BLaER1 treated with 17β-estradiol and CSF1 and Interleukin-3, amounts not matched to agents 10 nM and 100 nM (cell line): ENCODE data around the gene FRMPD2.

Experiments
- H3K27ac ChIP-seq, 11 experiments: shearing (Covaris generic); formaldehyde crosslinking; 2 replicates each; pipeline ENCODE4 v1.8.1; 2022
- H3K27me3 ChIP-seq, 11 experiments: shearing (Covaris generic); formaldehyde crosslinking; 2 replicates each; pipeline ENCODE4 v1.8.1; 2022
- H3K36me3 ChIP-seq, 11 experiments: shearing (Covaris generic); formaldehyde crosslinking; 2 replicates each; pipeline ENCODE4 v1.8.1; 2022
- H3K4me1 ChIP-seq, 10 experiments: shearing (Covaris generic); formaldehyde crosslinking; 2 replicates each; pipeline ENCODE4 v1.8.1; 2022
- H3K4me2 ChIP-seq, 11 experiments: shearing (Covaris generic); formaldehyde crosslinking; 2 replicates each; pipeline ENCODE4 v1.8.1; 2022
- H3K4me3 ChIP-seq, 10 experiments: shearing (Covaris generic); formaldehyde crosslinking; 2 replicates each; pipeline ENCODE4 v1.8.1; 2022
- H3K9ac ChIP-seq, 11 experiments: shearing (Covaris generic); formaldehyde crosslinking; 2 replicates each; pipeline ENCODE4 v1.8.1; 2022
- H3K9me3 ChIP-seq, 11 experiments: shearing (Covaris generic); formaldehyde crosslinking; replicated peaks in 1 of 11; 2 replicates each; pipeline ENCODE4 v1.8.1; 2022
- H4K20me1 ChIP-seq, 11 experiments: shearing (Covaris generic); formaldehyde crosslinking; 2 replicates each; pipeline ENCODE4 v1.8.1; 2022
- Cebpa-rat ChIP-seq, 11 experiments: shearing (Covaris generic); IDR thresholded peaks; 2 replicates each; pipeline ENCODE4 v1.8.1; 2022

The FRMPD2 gene

DNA sequence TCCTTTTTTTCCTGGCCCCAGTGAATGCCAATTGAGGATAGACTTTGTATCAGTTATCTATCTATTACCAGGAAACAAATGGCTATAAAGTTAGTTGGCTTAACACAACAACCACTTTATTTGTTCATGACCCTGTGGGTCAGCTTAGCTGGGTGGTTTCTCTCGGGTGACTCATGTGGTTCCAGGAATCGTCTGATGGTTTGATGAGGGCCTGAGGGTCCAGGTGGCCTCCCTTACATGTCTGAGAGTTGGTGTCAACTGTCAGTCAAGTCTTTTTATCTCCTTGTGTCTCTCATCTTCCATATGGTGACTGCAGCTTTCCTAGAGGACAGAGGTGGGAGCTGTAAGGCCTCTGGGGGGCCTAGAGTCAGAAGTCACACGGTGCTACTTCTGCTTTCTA, 16.7 kb upstream of the FRMPD2 start:
- peak overlapping the region in 1 of 11 experiments; percentile 10; a peak in 1 of 22 replicates for H3K4me2 ChIP-seq
- no peaks in the 10 kb centered on the region for H3K36me3 ChIP-seq
- H4K20me1 ChIP-seq: no peaks in the 10 kb centered on the region
- no peak for TF ChIP-seq Cebpa-rat (IDR thresholded peaks at IDR 0.05)
- no peak overlapping the region for H3K27ac ChIP-seq
- no peak overlapping the region for H3K9ac ChIP-seq
- H3K4me1 ChIP-seq: peaks cover 3 to 15% (median 10%) of the 10 kb centered on the region in 10 experiments; a peak in 17 of 20 replicates
- no peaks in the 10 kb centered on the region for H3K27me3 ChIP-seq
- peaks cover 0 to 5% (median 3%) of the 10 kb centered on the region in 11 experiments; a peak in 8 of 22 replicates for H3K9me3 ChIP-seq
- H3K4me3 ChIP-seq: no peak overlapping the region

DNA sequence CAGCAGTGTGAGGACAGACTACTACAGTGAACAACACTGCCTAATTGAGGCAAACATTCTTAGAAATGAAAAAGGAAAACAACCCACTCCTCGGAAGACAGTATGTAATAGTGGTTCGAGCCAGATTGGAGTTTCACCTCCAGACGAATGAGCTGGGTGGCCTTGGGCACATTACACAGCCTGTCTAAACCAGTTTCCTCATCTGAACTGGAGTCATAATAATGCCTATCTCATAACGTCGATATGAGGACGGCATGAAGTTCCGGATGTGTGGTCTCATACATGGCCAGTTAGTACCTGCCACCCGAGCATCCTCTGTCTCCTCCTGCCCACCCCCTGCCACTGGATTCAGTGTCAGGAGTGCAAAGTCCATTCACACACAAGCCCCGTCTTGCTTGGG, 15.8 kb upstream of the FRMPD2 start:
- TF ChIP-seq Cebpa-rat (IDR thresholded peaks at IDR 0.05): no peak

DNA sequence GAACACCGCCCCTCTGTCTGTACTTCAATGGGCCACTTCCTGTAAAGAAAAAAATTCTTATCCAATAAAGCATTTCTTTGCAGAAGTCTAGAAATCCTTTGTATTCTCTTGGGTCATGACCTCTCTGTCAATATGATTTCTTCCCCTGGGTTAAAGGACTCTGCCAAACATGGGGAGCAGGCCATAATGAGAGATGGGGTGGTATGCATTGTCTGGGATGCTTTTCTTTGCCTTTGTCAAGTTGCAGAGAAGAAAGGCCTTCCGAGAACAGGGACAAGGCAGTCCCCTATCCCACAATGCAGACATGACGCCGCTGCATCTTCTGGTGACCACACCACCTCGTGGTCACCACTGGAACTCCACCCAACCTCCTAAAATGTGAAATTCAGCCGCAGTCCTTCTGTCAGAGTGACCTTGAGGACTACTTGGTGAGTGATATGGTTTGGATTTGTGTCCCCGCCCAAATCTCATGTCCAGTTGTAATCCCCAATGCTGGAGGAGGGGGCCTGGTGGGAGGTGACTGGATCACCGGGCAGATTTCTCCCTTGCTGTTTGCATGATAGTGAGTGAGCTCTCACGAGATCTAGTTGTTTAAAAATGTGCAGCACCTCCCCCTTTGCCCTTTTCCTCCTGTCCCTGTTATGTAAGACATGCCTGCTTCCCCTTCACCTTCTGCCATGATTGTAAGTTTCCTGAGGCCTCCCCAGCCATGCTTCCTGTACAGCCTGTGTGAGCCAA, 15.2 kb upstream of the FRMPD2 start:
- H3K4me2 ChIP-seq: peak overlapping the region in 8 of 11 experiments; percentile 6 to 41 (median 15); a peak in 8 of 22 replicates
- H3K27ac ChIP-seq: no peak overlapping the region
- no peaks in the 10 kb centered on the region for H3K27me3 ChIP-seq
- H3K4me3 ChIP-seq: no peak overlapping the region
- no peak overlapping the region for H3K9ac ChIP-seq
- H3K9me3 ChIP-seq: peaks cover 0 to 11% (median 4%) of the 10 kb centered on the region in 11 experiments; a peak in 12 of 22 replicates
- no peaks in the 10 kb centered on the region for H3K36me3 ChIP-seq
- no peak for TF ChIP-seq Cebpa-rat (IDR thresholded peaks at IDR 0.05)
- peaks cover 5 to 26% (median 21%) of the 10 kb centered on the region in 10 experiments; a peak in 18 of 20 replicates for H3K4me1 ChIP-seq
- H4K20me1 ChIP-seq: no peaks in the 10 kb centered on the region

More for the DNA sequence above, 15.8 kb upstream of the FRMPD2 start:
- Histone ChIP-seq H4K20me1 (no peaks in the 10 kb centered on the region), H3K9me3 (peaks cover 0 to 9% (median 4%) of the 10 kb centered on the region in 11 experiments; a peak in 8 of 22 replicates), H3K4me3 (no peak overlapping the region), H3K4me2 (peak overlapping the region in 6 of 11 experiments; percentile 8 to 41 (median 17); a peak in 3 of 22 replicates), H3K27ac (no peak overlapping the region), H3K27me3 (no peaks in the 10 kb centered on the region), H3K4me1 (peaks cover 5 to 20% (median 16%) of the 10 kb centered on the region in 10 experiments; a peak in 18 of 20 replicates), H3K9ac (no peak overlapping the region), H3K36me3 (no peaks in the 10 kb centered on the region)

DNA sequence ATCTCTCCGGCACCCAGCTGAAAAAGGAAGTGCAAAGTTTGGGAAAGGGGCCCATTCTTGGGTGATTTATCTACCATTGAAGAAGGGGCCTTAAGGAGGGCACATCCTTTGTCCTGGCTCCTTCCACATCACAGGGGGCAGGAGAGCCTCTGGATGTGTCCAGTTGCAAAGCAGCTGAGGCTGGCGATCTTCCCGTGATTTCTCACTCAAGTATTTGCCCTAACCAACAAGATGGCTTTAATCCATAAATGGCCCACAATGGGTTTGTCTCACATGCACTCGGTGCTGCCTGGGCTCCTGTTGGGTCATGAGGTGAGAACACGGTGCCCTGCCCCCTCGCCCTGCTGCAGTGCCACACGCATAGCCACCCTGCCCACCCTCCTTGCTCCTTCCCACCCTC, 14.2 kb upstream of the FRMPD2 start:
- Histone ChIP-seq H3K9me3 (peaks cover 9 to 21% (median 13%) of the 10 kb centered on the region in 11 experiments), H3K27me3 (no peaks in the 10 kb centered on the region), H3K9ac (no peak overlapping the region), H3K27ac (no peak overlapping the region), H4K20me1 (no peaks in the 10 kb centered on the region), H3K4me3 (no peak overlapping the region), H3K4me1 (peaks cover 5 to 27% (median 21%) of the 10 kb centered on the region in 10 experiments; a peak in 18 of 20 replicates), H3K4me2 (no peak overlapping the region), H3K36me3 (no peaks in the 10 kb centered on the region)
- TF ChIP-seq Cebpa-rat (IDR thresholded peaks at IDR 0.05): no peak

DNA sequence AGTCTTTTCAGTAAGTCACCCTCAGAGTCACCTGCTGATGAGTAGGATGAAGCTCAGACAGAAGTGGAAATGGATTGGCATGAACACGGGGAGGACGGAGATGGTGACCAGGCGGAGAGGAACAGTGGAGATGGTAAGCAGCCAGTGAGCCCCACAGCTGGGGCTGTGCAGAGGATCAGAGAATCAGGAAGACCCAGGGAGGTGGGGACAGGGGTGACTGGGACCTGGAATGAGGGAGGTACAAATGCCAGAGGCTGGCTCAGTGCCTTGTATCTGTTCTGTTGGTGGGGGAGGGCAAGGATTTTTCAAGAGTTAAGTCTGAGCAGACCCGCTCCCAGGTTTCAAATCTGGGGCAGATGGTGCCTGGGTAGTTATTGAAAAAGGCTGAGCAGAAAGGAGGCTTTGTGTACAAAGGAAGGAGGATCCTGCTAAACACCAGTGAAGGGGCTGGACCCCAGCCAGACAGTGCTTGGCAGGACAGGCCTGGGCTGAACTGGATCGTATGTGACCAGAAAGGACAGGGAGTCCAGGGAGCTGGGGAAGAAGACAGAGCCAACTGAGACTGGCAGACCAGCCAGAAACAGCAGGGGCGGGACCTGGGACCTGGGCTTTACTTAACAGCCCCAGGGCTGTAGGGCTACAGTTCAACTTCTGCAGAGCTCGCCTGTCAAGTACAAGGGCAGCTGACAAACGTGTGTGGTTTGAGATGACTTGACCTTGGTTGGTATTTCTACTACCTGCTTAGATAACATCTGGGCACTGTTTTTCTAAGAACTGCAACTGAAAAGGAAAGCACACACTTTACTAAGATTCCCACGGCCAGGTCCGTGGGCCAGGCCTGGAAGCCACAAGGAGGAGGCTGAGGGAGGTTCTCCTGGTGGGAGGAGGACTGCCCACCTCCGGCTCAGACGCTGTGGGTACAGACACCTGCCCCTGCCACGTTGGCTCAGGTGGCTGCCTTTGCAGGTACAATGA, 13.2 kb upstream of the FRMPD2 start:
- Histone ChIP-seq H3K4me2 (no peak overlapping the region), H3K9me3 (peaks cover 16 to 28% (median 22%) of the 10 kb centered on the region in 11 experiments), H3K36me3 (no peaks in the 10 kb centered on the region), H3K27ac (no peak overlapping the region), H3K9ac (no peak overlapping the region), H4K20me1 (no peaks in the 10 kb centered on the region), H3K4me1 (peaks cover 5 to 27% (median 21%) of the 10 kb centered on the region in 10 experiments; a peak in 18 of 20 replicates), H3K4me3 (no peak overlapping the region), H3K27me3 (no peaks in the 10 kb centered on the region)
- TF ChIP-seq Cebpa-rat (IDR thresholded peaks at IDR 0.05): no peak

DNA sequence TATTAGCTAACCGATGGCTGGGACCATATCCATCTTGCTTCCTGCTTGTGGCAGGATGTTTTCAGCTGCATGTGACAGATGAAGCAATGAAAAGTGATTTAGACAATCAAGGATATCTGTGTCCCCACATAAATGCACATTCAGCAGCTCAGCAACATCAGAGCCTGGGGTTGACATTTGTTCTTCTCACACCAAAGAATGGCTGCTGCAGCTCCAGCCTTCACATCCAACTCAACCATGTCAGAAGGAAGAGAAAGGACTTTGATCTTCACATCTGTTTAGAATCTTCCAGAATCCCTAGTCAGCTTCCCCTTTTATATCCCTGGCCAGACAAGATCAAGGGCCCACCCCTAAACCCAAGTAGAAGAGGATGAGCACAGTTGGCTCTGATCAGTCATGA, 11.9 kb upstream of the FRMPD2 start:
- no peaks in the 10 kb centered on the region for H3K27me3 ChIP-seq

DNA sequence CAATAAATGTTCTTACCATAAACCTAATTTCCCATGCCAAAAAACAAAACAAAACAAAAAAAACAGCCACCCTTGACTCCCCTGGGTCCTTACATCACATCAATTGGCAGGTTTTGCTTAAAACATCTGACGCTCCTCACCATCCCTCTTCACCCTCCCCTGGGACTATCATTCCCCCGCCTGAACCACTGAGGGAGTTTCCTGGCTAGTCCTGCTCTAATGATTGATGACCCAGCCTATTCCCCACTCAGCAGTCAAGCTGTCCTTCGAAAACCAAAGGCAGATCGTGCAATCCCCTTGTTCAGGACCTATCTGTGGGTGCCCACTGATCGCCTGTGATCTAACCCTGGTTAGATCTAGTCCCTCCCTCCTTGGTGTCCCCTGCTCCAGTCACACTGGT, 11.2 kb upstream of the FRMPD2 start:
- Histone ChIP-seq H3K9ac (no peak overlapping the region), H3K27ac (no peak overlapping the region; a peak in 1 of 22 replicates), H3K4me1 (peaks cover 0 to 26% (median 20%) of the 10 kb centered on the region in 10 experiments; a peak in 15 of 20 replicates), H3K9me3 (peaks cover 28 to 41% (median 34%) of the 10 kb centered on the region in 11 experiments), H4K20me1 (no peaks in the 10 kb centered on the region), H3K27me3 (no peaks in the 10 kb centered on the region), H3K4me3 (no peak overlapping the region), H3K4me2 (peak overlapping the region in 8 of 11 experiments; percentile 38 to 70 (median 64); a peak in 16 of 22 replicates), H3K36me3 (no peaks in the 10 kb centered on the region)
- no peak for TF ChIP-seq Cebpa-rat (IDR thresholded peaks at IDR 0.05)

More for the DNA sequence above, 11.9 kb upstream of the FRMPD2 start:
- Histone ChIP-seq H3K9me3 (peaks cover 23 to 36% (median 30%) of the 10 kb centered on the region in 11 experiments), H3K9ac (no peak overlapping the region), H3K27ac (no peak overlapping the region), H4K20me1 (no peaks in the 10 kb centered on the region), H3K4me2 (peak overlapping the region in 7 of 11 experiments; percentile 38 to 70 (median 68); a peak in 8 of 22 replicates), H3K36me3 (no peaks in the 10 kb centered on the region), H3K4me1 (peaks cover 4 to 26% (median 21%) of the 10 kb centered on the region in 10 experiments; a peak in 18 of 20 replicates), H3K4me3 (no peak overlapping the region)
- no peak for TF ChIP-seq Cebpa-rat (IDR thresholded peaks at IDR 0.05)

DNA sequence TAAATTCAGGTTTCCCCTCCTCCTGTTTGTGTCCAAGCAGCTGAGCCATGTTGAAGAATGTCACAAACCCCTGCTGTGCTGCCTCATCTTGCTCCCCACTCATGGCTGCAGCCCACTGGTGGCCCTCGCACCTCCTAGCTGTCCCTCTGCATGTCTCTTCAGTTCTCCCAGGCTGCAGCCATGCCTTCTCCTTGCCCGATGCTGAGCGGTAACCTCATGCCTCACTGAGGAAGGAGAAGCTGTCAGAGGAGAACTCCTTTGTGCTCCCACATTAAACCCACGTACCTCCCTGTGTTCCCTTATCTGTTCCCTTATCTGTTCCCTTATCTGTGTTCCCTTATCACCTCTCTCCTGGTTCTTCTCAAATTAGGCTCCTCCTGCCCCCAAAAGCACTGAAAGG, 10.3 kb upstream of the FRMPD2 start:
- H3K4me3 ChIP-seq: no peak overlapping the region
- H3K36me3 ChIP-seq: no peaks in the 10 kb centered on the region
- H3K27me3 ChIP-seq: no peaks in the 10 kb centered on the region
- no peak overlapping the region for H3K27ac ChIP-seq
- peaks cover 0 to 23% (median 17%) of the 10 kb centered on the region in 10 experiments; a peak in 15 of 20 replicates for H3K4me1 ChIP-seq
- no peak for TF ChIP-seq Cebpa-rat (IDR thresholded peaks at IDR 0.05)
- no peaks in the 10 kb centered on the region for H4K20me1 ChIP-seq
- peaks cover 28 to 47% (median 34%) of the 10 kb centered on the region in 11 experiments for H3K9me3 ChIP-seq
- H3K4me2 ChIP-seq: peak overlapping the region in 8 of 11 experiments; percentile 38 to 70 (median 64); a peak in 14 of 22 replicates
- no peak overlapping the region for H3K9ac ChIP-seq
